HepG2 (cell line): ENCODE data around the gene SLX9.

Experiments used
- SP4 ChIP-seq: sonication (generic); formaldehyde crosslinking; IDR thresholded peaks from 2 replicates; pipeline ENCODE4 v1.8.1; 2023; ENCODE audit warnings: mild to moderate bottlenecking, missing genetic modification reagents
- ZNF274 ChIP-seq: sonication (generic); formaldehyde crosslinking; IDR thresholded peaks from 2 replicates; pipeline ENCODE4 v1.5.1; 2020; ENCODE audit warnings: mild to moderate bottlenecking, missing genetic modification reagents
- ZNF431 ChIP-seq: sonication (generic); formaldehyde crosslinking; IDR thresholded peaks from 2 replicates; pipeline ENCODE4 v1.9.0; 2022; ENCODE audit warnings: missing genetic modification reagents, low read depth, mild to moderate bottlenecking, borderline replicate concordance
- ZNF558 ChIP-seq: sonication (generic); formaldehyde crosslinking; IDR thresholded peaks from 2 replicates; pipeline ENCODE4 v1.9.0; 2022; ENCODE audit warnings: mild to moderate bottlenecking, missing genetic modification reagents, borderline replicate concordance

- TF ChIP-seq ZNF274 (CRISPR knock-in tag): no peak
- no peak for TF ChIP-seq ZNF431
- TF ChIP-seq ZNF558 (CRISPR knock-in tag): no peak
- no peak for TF ChIP-seq SP4 (CRISPR knock-in tag)
Measured at GRCh38 chr21:44955798-44956175, 16.0 kb downstream of the SLX9 start.
